PC-3 (cell line): Measurements from ENCODE around the gene ADRM1. TPM values are rescaled to one million over a fixed set of nuclear protein-coding genes. Genes with fewer than 3 reads are reported as not detected.

Experiments used
- ATAC-seq: fragments of 200-7000 bp; cut with Tn5 transposase; 2 replicates; pipeline ENCODE4 v1.9.1; 2020; ENCODE audit warnings: mild to moderate bottlenecking, moderate library complexity
- BruUV-seq: library from RNA; stranded (reverse); fragments of 400-500 nt; replicated peaks from 2 replicates; lab custom pipeline; 2021; lab: Mats Ljungman, UMichigan
- CTCF ChIA-PET: fragments of 300-600 bp; sonication (Branson Sonifier 250); formaldehyde crosslinking; loops from one replicate; lab custom pipeline; 2022; ENCODE audit warnings: antibody characterized with exemption; lab: Charles Lee
- POLR2A ChIA-PET: fragments of 300-600 bp; sonication (Branson Sonifier 250); formaldehyde crosslinking; loops from one replicate; lab custom pipeline; 2022; ENCODE audit warnings: antibody characterized with exemption; ENCODE audit not compliant: unreplicated experiment; lab: Charles Lee
- DNase-seq: peaks from one replicate; pipeline ENCODE4 v3.0.0-alpha.2; 2015
- H2AFZ ChIP-seq: fragments of 300-600 bp; sonication (generic); 2 replicates; pipeline ENCODE4 v1.6.0; 2016; ENCODE audit warnings: antibody characterized with exemption, low read length
- H3F3A ChIP-seq: fragments of 300-600 bp; sonication (generic); one replicate; pipeline ENCODE4 v1.6.0; 2017; ENCODE audit warnings: antibody characterized with exemption, low read length, control low read depth, mild to moderate bottlenecking; ENCODE audit not compliant: unreplicated experiment
- H3K27ac ChIP-seq: fragments of 300-600 bp; sonication (generic); 2 replicates; pipeline ENCODE4 v1.5.1; 2016; ENCODE audit warnings: mild to moderate bottlenecking, low read length
- H3K27me3 ChIP-seq: fragments of 300-600 bp; sonication (generic); 2 replicates; pipeline ENCODE4 v1.6.1; 2016; ENCODE audit warnings: low read length, mixed read lengths
- H3K36me3 ChIP-seq: fragments of 300-600 bp; sonication (generic); 2 replicates; pipeline ENCODE4 v1.6.1; 2016; ENCODE audit warnings: low read depth, mixed run types, low read length, mixed read lengths
- H3K4me1 ChIP-seq: fragments of 300-600 bp; sonication (generic); 2 replicates; pipeline ENCODE4 v1.5.1; 2016; ENCODE audit warnings: low read length; ENCODE audit not compliant: insufficient read depth
- H3K4me2 ChIP-seq: fragments of 300-600 bp; sonication (generic); 2 replicates; pipeline ENCODE4 v1.6.0; 2016; ENCODE audit warnings: low read length
- H3K4me3 ChIP-seq: fragments of 300-600 bp; sonication (generic); 2 replicates; pipeline ENCODE4 v1.5.1; 2016; ENCODE audit warnings: mild to moderate bottlenecking, low read length, mixed read lengths
- H3K79me2 ChIP-seq: fragments of 300-600 bp; sonication (generic); 2 replicates; pipeline ENCODE4 v1.6.1; 2017; ENCODE audit warnings: low read length, mixed read lengths
- H3K9ac ChIP-seq: fragments of 300-600 bp; sonication (generic); 2 replicates; pipeline ENCODE4 v1.6.0; 2016; ENCODE audit warnings: mild to moderate bottlenecking, low read length
- H3K9me2 ChIP-seq: fragments of 300-600 bp; sonication (generic); replicated peaks from 2 replicates; pipeline ENCODE4 v1.6.1; 2016; ENCODE audit warnings: mixed run types, low read length, mixed read lengths
- H3K9me3 ChIP-seq: fragments of 300-600 bp; sonication (generic); 2 replicates; pipeline ENCODE4 v1.6.1; 2016; ENCODE audit warnings: low read length, mixed read lengths
- H4K20me1 ChIP-seq: fragments of 300-600 bp; sonication (generic); 2 replicates; pipeline ENCODE4 v1.6.1; 2016; ENCODE audit warnings: low read length, mixed read lengths
- EZH2 ChIP-seq: fragments of 300-600 bp; sonication (generic); IDR thresholded peaks from one replicate; pipeline ENCODE4 v1.6.1; 2017; ENCODE audit warnings: antibody characterized with exemption, mild to moderate bottlenecking, low read length; ENCODE audit not compliant: unreplicated experiment
- EZH2phosphoT487 ChIP-seq: fragments of 300-600 bp; sonication (generic); IDR thresholded peaks from 2 replicates; pipeline ENCODE4 v1.6.1; 2018; ENCODE audit warnings: mild to moderate bottlenecking, antibody characterized with exemption, low read length, borderline replicate concordance
- intact Hi-C: fragments of 100-400 bp; cut with micrococcal nuclease; formaldehyde crosslinking; loops from 2 replicates; pipeline ENCODE4 v1.9.0; 2023
- total RNA-seq: library from RNA; depleted of rRNA; stranded (reverse); fragments of >200 nt; gene quantifications from 2 replicates; pipeline ENCODE4 v1.2.3, GENCODE V29; 2014
- TF ChIP-seq, protein P1 (sequence below): fragments of 300-600 bp; sonication (generic); conservative IDR thresholded peaks from 2 replicates; pipeline ENCODE4 v1.5.1; 2017; ENCODE audit warnings: antibody characterized with exemption, low read depth, mild to moderate bottlenecking, low read length

ADRM1 gene
- total RNA-seq, 1 experiment from 2014 or later, result 374 TPM

DNA sequence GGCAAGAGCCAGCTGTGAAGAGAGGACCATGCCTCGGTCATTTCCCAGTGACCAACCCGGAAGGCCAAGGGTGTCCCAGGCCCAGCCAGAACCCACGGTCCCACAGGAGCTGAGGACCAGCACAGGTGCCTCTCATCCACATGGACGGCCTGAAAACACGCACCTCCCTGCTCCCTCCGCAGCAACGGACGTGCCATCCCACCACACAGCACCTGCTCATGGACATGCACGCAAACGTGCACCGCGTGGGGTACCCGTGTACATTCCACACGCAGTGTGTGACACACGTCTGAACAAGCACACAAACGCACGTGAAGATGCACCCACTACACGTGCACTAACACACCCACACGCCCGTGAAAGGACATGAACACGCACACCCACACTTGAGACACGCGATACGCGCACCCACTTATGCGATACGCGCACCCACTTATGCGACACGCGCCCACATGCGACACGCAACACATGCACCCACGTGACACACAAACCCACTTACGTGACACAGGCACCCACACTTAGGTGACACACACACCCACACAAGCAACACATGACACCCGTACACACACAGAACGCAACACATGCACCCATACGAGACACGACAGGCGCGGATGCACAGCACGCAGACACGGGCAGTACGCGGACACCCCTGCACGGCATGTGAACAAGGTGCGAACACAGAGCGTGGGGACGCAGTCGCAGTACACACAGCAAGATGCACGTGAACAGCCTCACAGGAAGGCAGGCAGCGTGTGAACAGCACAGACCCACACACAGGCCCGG, 34.2 kb downstream of the ADRM1 start:
- peaks cover 63% of the 10 kb centered on the region for H3K36me3 ChIP-seq
- CTCF ChIA-PET, result no interaction called here
- no peaks in the 10 kb centered on the region for H3K4me1 ChIP-seq
- no peak overlapping the region for H3K27ac ChIP-seq
- no peak overlapping the region for H2AFZ ChIP-seq
- no peak overlapping the region for H3K4me3 ChIP-seq
- no peaks in the 10 kb centered on the region for H3F3A ChIP-seq
- no peak for ATAC-seq
- no TSS peak for BruUV-seq
- no peaks in the 10 kb centered on the region for H3K27me3 ChIP-seq
- H3K9ac ChIP-seq, result no peak overlapping the region
- 0 out of 2 replicates have a peak, but pooled peaks cover 4% of the 10 kb centered on the region for H3K79me2 ChIP-seq
- POLR2A ChIA-PET, result no interaction called here
- no peaks in the 10 kb centered on the region; the same call in 1 of the 2 replicates for H4K20me1 ChIP-seq
- intact Hi-C loops, result no loop called here
- H3K4me2 ChIP-seq, result no peak overlapping the region
- TF ChIP-seq, protein P1, sequence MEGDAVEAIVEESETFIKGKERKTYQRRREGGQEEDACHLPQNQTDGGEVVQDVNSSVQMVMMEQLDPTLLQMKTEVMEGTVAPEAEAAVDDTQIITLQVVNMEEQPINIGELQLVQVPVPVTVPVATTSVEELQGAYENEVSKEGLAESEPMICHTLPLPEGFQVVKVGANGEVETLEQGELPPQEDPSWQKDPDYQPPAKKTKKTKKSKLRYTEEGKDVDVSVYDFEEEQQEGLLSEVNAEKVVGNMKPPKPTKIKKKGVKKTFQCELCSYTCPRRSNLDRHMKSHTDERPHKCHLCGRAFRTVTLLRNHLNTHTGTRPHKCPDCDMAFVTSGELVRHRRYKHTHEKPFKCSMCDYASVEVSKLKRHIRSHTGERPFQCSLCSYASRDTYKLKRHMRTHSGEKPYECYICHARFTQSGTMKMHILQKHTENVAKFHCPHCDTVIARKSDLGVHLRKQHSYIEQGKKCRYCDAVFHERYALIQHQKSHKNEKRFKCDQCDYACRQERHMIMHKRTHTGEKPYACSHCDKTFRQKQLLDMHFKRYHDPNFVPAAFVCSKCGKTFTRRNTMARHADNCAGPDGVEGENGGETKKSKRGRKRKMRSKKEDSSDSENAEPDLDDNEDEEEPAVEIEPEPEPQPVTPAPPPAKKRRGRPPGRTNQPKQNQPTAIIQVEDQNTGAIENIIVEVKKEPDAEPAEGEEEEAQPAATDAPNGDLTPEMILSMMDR, result no peak
- TF ChIP-seq EZH2, result no peak
- TF ChIP-seq EZH2phosphoT487, result no peak
- DNase-seq, result no peak
- H3K9me3 ChIP-seq, result no peaks in the 10 kb centered on the region
- H3K9me2 ChIP-seq, result no peaks in the 10 kb centered on the region

DNA sequence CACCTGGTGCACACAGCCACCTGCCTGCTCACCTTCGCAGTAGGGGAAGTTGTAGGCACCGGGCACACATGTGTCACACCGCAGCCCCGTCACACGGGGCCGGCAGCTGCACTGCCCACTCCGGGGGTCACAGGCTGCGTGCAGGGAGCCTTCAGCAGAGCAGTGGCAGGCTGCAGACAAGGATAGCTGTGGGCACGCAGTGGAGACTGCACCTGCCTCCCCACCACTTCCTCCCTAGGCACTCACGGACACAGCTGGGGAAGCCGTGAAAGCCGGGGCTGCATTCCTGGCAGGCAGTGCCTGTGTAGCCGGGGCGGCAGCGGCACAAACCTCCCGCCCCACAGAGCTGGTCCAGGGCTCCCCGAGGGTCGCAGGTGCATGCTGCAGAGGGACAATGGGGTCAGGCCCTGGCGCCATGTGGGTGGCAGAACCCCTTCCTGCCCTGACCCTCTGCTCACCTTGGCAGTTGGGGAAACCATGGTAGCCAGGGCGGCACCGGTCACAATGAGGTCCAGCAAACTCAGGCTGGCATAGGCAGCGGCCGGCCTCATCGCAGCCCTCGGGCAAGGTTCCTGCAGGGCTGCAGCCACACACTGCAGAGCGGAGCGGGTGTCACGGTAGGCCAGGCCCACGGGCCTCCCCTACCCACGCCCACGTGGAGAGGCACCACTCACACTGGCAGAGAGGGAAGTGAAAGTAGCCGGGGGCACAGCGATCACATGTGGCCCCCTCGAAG, 34.9 kb downstream of the ADRM1 start:
- CTCF ChIA-PET, result no interaction called here
- Histone ChIP-seq H3K9me3 (no peaks in the 10 kb centered on the region), H3K36me3 (peaks cover 57% of the 10 kb centered on the region), H3K27ac (no peak overlapping the region), H3K4me2 (no peak overlapping the region), H3K79me2 (peaks cover 4% of the 10 kb centered on the region; the same call in 1 of the 2 replicates), H3K4me1 (no peaks in the 10 kb centered on the region), H4K20me1 (no peaks in the 10 kb centered on the region; the same call in 1 of the 2 replicates), H3K27me3 (no peaks in the 10 kb centered on the region), H3F3A (no peaks in the 10 kb centered on the region), H3K9ac (no peak overlapping the region), H3K9me2 (no peaks in the 10 kb centered on the region), H3K4me3 (no peak overlapping the region), H2AFZ (no peak overlapping the region)
- ATAC-seq, result no peak
- TF ChIP-seq EZH2, result no peak
- intact Hi-C loops, result no loop called here
- POLR2A ChIA-PET, result no interaction called here
- BruUV-seq, result TSS peak; percentile 31
- DNase-seq, result no peak

DNA sequence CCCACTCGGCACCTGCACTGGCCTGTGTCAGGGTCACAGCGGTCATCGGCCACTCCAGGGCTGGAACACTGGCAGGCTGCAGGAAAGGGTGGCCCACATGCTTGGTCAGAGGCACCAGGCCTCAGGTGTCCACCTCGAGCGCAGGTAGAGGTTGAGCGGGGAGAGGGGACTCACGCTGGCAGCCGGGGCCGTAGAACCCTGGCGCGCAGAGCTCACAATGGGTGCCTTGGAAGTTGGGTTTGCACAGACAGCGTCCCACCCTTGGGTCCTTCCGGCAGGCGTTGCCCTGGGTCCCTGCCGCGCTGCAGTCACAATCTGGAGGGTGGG, 35.5 kb downstream of the ADRM1 start:
- no peak overlapping the region for H2AFZ ChIP-seq

More for the DNA sequence above, 35.5 kb downstream of the ADRM1 start:
- H3K79me2 ChIP-seq, result peaks cover 9% of the 10 kb centered on the region; the same call in 1 of the 2 replicates
- peaks cover 62% of the 10 kb centered on the region for H3K36me3 ChIP-seq
- CTCF ChIA-PET, result no interaction called here
- no peaks in the 10 kb centered on the region for H3K4me1 ChIP-seq
- intact Hi-C loops, result no loop called here
- no peaks in the 10 kb centered on the region for H3K9me3 ChIP-seq
- H3K9ac ChIP-seq, result no peak overlapping the region
- H3K27ac ChIP-seq, result no peak overlapping the region
- no peaks in the 10 kb centered on the region; the same call in 1 of the 2 replicates for H4K20me1 ChIP-seq
- BruUV-seq, result no TSS peak
- no peaks in the 10 kb centered on the region for H3K27me3 ChIP-seq
- POLR2A ChIA-PET, result no interaction called here
- TF ChIP-seq EZH2phosphoT487 (no peak), EZH2 (no peak)
- TF ChIP-seq, protein P1, result no peak
- DNase-seq, result no peak
- no peaks in the 10 kb centered on the region for H3K9me2 ChIP-seq
- no peak overlapping the region for H3K4me2 ChIP-seq
- no peak for ATAC-seq
- no peak overlapping the region for H3K4me3 ChIP-seq
- H3F3A ChIP-seq, result no peaks in the 10 kb centered on the region
